Thoracic aorta (tissue), 2 donors: Measurements from ENCODE around the gene IGLON5. TPM values are rescaled to one million over a fixed set of nuclear protein-coding genes. Genes with fewer than 3 reads are reported as not detected.

Experiments
- ATAC-seq: fragments of 150-250 bp; one replicate; pipeline ENCODE4 v1.8.0; 2017; ENCODE audit warnings: low read depth; ENCODE audit not compliant: insufficient number of reproducible peaks, low FRiP score
- DNase-seq: peaks from one replicate; pipeline ENCODE4 v3.0.0-alpha.2; 2020; ENCODE audit warnings: low spot score
- H3K27ac ChIP-seq, 2 donors: fragments of 200-600 bp; sonication (generic); 1 replicate in 1 of 2; 2 replicates in 1 of 2; pipeline ENCODE4 v1.5.1; 2016; ENCODE audit warnings: mild to moderate bottlenecking in 2 of 2, moderate library complexity in 2 of 2
- H3K27me3 ChIP-seq: fragments of 200-600 bp; sonication (generic); replicated peaks from 2 replicates; pipeline ENCODE4 v1.6.0; 2016; ENCODE audit warnings: mild to moderate bottlenecking; ENCODE audit not compliant: insufficient read depth
- H3K36me3 ChIP-seq: fragments of 200-600 bp; sonication (generic); one replicate; pipeline ENCODE4 v1.5.1; 2016
- H3K4me1 ChIP-seq, 2 donors: fragments of 200-600 bp; sonication (generic); 1 replicate in 1 of 2; 2 replicates in 1 of 2; pipeline versions ENCODE4 v1.5.1 to v1.6.0; 2016; ENCODE audit warnings: low read depth in 2 of 2, mild to moderate bottlenecking in 1 of 2; ENCODE audit not compliant: control insufficient read depth in 1 of 2
- H3K4me3 ChIP-seq: fragments of 200-600 bp; sonication (generic); 2 replicates; pipeline ENCODE4 v1.5.1; 2016; ENCODE audit warnings: mild to moderate bottlenecking
- H3K9me3 ChIP-seq: fragments of 200-600 bp; sonication (generic); 2 replicates; pipeline ENCODE4 v1.5.1; 2016
- CTCF ChIP-seq: fragments of 200-600 bp; sonication (generic); IDR thresholded peaks from one replicate; pipeline ENCODE4 v1.5.1; 2019; ENCODE audit warnings: antibody characterized with exemption
- total RNA-seq, 2 donors: library from RNA; depleted of rRNA; stranded (reverse); fragments of >200 nt; gene quantifications; one replicate each; pipeline versions ENCODE4 v1.1.0 to v1.2.3, GENCODE V29; 2016

Gene IGLON5
- total RNA-seq, 2 donors from 2014 or later, result 1.6 TPM; not detected in 1

GRCh38 chr19:51333836-51334460, 22.5 kb downstream of the IGLON5 start:
- Histone ChIP-seq H3K27ac (no peak overlapping the region), H3K9me3 (no peaks in the 10 kb centered on the region), H3K36me3 (no peaks in the 10 kb centered on the region), H3K27me3 (no peaks in the 10 kb centered on the region), H3K4me3 (no peak overlapping the region), H3K4me1 (peaks cover 0 to under 1% of the 10 kb centered on the region in 2 donors)
- DNase-seq (no peak), ATAC-seq (no peak)
- no peak for TF ChIP-seq CTCF

GRCh38 chr19:51337141-51337860, 25.9 kb downstream of the IGLON5 start:
- no peaks in the 10 kb centered on the region for H3K9me3 ChIP-seq
- H3K4me1 ChIP-seq, result peaks cover 0 to 18% of the 10 kb centered on the region in 2 donors
- no peaks in the 10 kb centered on the region for H3K27me3 ChIP-seq
- no peak for TF ChIP-seq CTCF
- H3K27ac ChIP-seq, result no peak overlapping the region
- DNase-seq (no peak), ATAC-seq (no peak)
- H3K4me3 ChIP-seq, result no peak overlapping the region
- H3K36me3 ChIP-seq, result no peaks in the 10 kb centered on the region

- H3K9me3 ChIP-seq, result no peaks in the 10 kb centered on the region
- no peaks in the 10 kb centered on the region for H3K27me3 ChIP-seq
- H3K4me1 ChIP-seq, result peaks cover 0 to 18% of the 10 kb centered on the region in 2 donors
- no peak for TF ChIP-seq CTCF
- DNase-seq (no peak), ATAC-seq (no peak)
- peak overlapping the region; percentile 76 for H3K4me3 ChIP-seq
- no peaks in the 10 kb centered on the region for H3K36me3 ChIP-seq
- peak overlapping the region in 1 of 2 donors; percentile 83 for H3K27ac ChIP-seq
These were observed 26.6 kb downstream of the IGLON5 start for GRCh38 chr19:51337861-51338562.

GRCh38 chr19:51338563-51339312, 27.3 kb downstream of the IGLON5 start:
- ATAC-seq (peak; percentile 61), DNase-seq (peak; percentile 66)
- peak; percentile 95 for TF ChIP-seq CTCF
- Histone ChIP-seq H3K36me3 (no peaks in the 10 kb centered on the region), H3K4me1 (peaks cover 0 to 18% of the 10 kb centered on the region in 2 donors), H3K27ac (peak overlapping the region; percentile 76 to 83), H3K4me3 (peak overlapping the region; percentile 76), H3K9me3 (no peaks in the 10 kb centered on the region), H3K27me3 (no peaks in the 10 kb centered on the region)

GRCh38 chr19:51339313-51339686, 27.9 kb downstream of the IGLON5 start:
- peak overlapping the region; percentile 76 to 83 for H3K27ac ChIP-seq
- no peaks in the 10 kb centered on the region for H3K27me3 ChIP-seq
- no peak for TF ChIP-seq CTCF
- no peaks in the 10 kb centered on the region for H3K36me3 ChIP-seq
- ATAC-seq (peak; percentile 3), DNase-seq (no peak)
- H3K4me3 ChIP-seq, result peak overlapping the region; percentile 76
- peaks cover 0 to 18% of the 10 kb centered on the region in 2 donors for H3K4me1 ChIP-seq
- no peaks in the 10 kb centered on the region for H3K9me3 ChIP-seq
